Mesenchymal stem cell (in vitro differentiated cells and primary cell): ENCODE results near the gene CNTNAP3.
"Not testable (repeated sequence)": the region's sequence is repeated elsewhere in the genome, so short reads cannot be mapped to it uniquely, and the experiment has no call there.

Experiments used
- DNase-seq: peaks from one replicate; pipeline ENCODE4 v3.0.0-alpha.2; 2013
- H2AFZ ChIP-seq: one replicate; pipeline ENCODE4 v1.6.1; 2013; ENCODE audit warnings: low read depth, mild to moderate bottlenecking, control low read depth, inconsistent platforms, low read length, moderate library complexity
- H2AK5ac ChIP-seq: 2 replicates; pipeline ENCODE4 v1.6.1; 2013; ENCODE audit warnings: low read length, moderate library complexity, mild to moderate bottlenecking, inconsistent platforms; ENCODE audit not compliant: severe bottlenecking
- H2BK120ac ChIP-seq: one replicate; pipeline ENCODE4 v1.6.1; 2013; ENCODE audit warnings: low read depth, mild to moderate bottlenecking, inconsistent platforms, low read length, moderate library complexity
- H2BK12ac ChIP-seq, 2 experiments: one replicate each; pipeline ENCODE4 v1.6.1; 2013; ENCODE audit warnings: inconsistent platforms in 2 of 2, low read length in 2 of 2, mild to moderate bottlenecking in 2 of 2, moderate library complexity in 2 of 2, control low read depth in 1 of 2
- H2BK15ac ChIP-seq: one replicate; pipeline ENCODE4 v1.6.1; 2013; ENCODE audit warnings: mild to moderate bottlenecking, low read depth, inconsistent platforms; ENCODE audit not compliant: poor library complexity, severe bottlenecking
- H2BK5ac ChIP-seq: 2 replicates; pipeline ENCODE4 v1.6.1; 2013; ENCODE audit warnings: low read depth, mild to moderate bottlenecking, low read length, control low read depth, inconsistent platforms; ENCODE audit not compliant: poor library complexity, severe bottlenecking
- H3K14ac ChIP-seq, 2 experiments: one replicate each; pipeline ENCODE4 v1.6.1; 2013; ENCODE audit warnings: inconsistent platforms in 2 of 2, low read length in 2 of 2, control low read depth in 1 of 2, mild to moderate bottlenecking in 1 of 2, moderate library complexity in 1 of 2
- H3K18ac ChIP-seq, 2 experiments: one replicate each; pipeline ENCODE4 v1.6.1; 2013; ENCODE audit warnings: inconsistent platforms in 2 of 2, low read length in 2 of 2, control low read depth in 1 of 2, low read depth in 1 of 2, mild to moderate bottlenecking in 1 of 2
- H3K23ac ChIP-seq, 2 experiments: one replicate each; pipeline ENCODE4 v1.6.1; 2013; ENCODE audit warnings: inconsistent platforms in 2 of 2, low read length in 2 of 2, mild to moderate bottlenecking in 2 of 2, moderate library complexity in 2 of 2, control low read depth in 1 of 2
- H3K27ac ChIP-seq: 2 replicates; pipeline ENCODE4 v1.5.1; 2013; ENCODE audit warnings: mild to moderate bottlenecking, moderate library complexity, low read length, control low read depth, inconsistent platforms; ENCODE audit not compliant: poor library complexity, severe bottlenecking
- H3K27me3 ChIP-seq, 2 experiments: 2 replicates each; pipeline versions ENCODE4 v1.6.1 to v1.7.0; 2013; ENCODE audit warnings: low read length in 2 of 2, mild to moderate bottlenecking in 2 of 2, moderate library complexity in 2 of 2, control low read depth in 1 of 2, inconsistent platforms in 1 of 2; ENCODE audit not compliant: control insufficient read depth in 1 of 2, insufficient read depth in 1 of 2
- H3K36me3 ChIP-seq, 2 experiments: 2 replicates each; pipeline versions ENCODE4 v1.6.1 to v1.7.0; 2013; ENCODE audit warnings: low read length in 2 of 2, control low read depth in 1 of 2, inconsistent platforms in 1 of 2, low read depth in 1 of 2, mild to moderate bottlenecking in 1 of 2; ENCODE audit not compliant: insufficient read depth in 2 of 2, control insufficient read depth in 1 of 2
- H3K4ac ChIP-seq, 2 experiments: one replicate each; pipeline ENCODE4 v1.6.1; 2013; ENCODE audit warnings: inconsistent platforms in 2 of 2, low read length in 2 of 2, mild to moderate bottlenecking in 2 of 2, moderate library complexity in 2 of 2, control low read depth in 1 of 2, low read depth in 1 of 2
- H3K4me1 ChIP-seq: 2 replicates; pipeline ENCODE4 v1.6.1; 2013; ENCODE audit warnings: low read depth, low read length, control low read depth; ENCODE audit not compliant: control insufficient read depth, insufficient read depth
- H3K4me2 ChIP-seq: 2 replicates; pipeline ENCODE4 v1.6.1; 2013; ENCODE audit warnings: low read length, mild to moderate bottlenecking, inconsistent platforms; ENCODE audit not compliant: poor library complexity, severe bottlenecking
- H3K4me3 ChIP-seq, 2 experiments: 2 replicates each; pipeline versions ENCODE4 v1.5.1 to v1.7.0; 2013; ENCODE audit warnings: low read length in 2 of 2, mild to moderate bottlenecking in 2 of 2, control low read depth in 1 of 2, low read depth in 1 of 2; ENCODE audit not compliant: insufficient read depth in 1 of 2
- H3K79me1 ChIP-seq: replicated peaks from 2 replicates; pipeline ENCODE4 v1.6.1; 2013; ENCODE audit warnings: mild to moderate bottlenecking, control low read depth, low read length, inconsistent platforms; ENCODE audit not compliant: poor library complexity, severe bottlenecking
- H3K9ac ChIP-seq: 2 replicates; pipeline ENCODE4 v1.7.0; 2013; ENCODE audit warnings: mild to moderate bottlenecking, low read length, moderate library complexity
- H3K9me3 ChIP-seq: 2 replicates; pipeline ENCODE4 v1.7.0; 2013; ENCODE audit warnings: mild to moderate bottlenecking, low read length; ENCODE audit not compliant: control insufficient read depth
- H4K8ac ChIP-seq: one replicate; pipeline ENCODE4 v1.6.1; 2013; ENCODE audit warnings: inconsistent platforms, mild to moderate bottlenecking, low read length, moderate library complexity
- H4K91ac ChIP-seq: one replicate; pipeline ENCODE4 v1.6.1; 2013; ENCODE audit warnings: mild to moderate bottlenecking, low read length, inconsistent platforms
- WGBS: methylation state at CpG from one replicate; pipeline ENCODE4 v1.1.7; 2013; ENCODE audit warnings: mixed read lengths; 5-methylcytosine and 5-hydroxymethylcytosine counted together

The CNTNAP3 gene

GRCh38 chr9:39200412-39200811, 87.6 kb downstream of the CNTNAP3 start:
- H3K27ac ChIP-seq, H3K27me3 ChIP-seq, H4K91ac ChIP-seq, H2BK120ac ChIP-seq, H3K9ac ChIP-seq, H3K4me2 ChIP-seq, H3K4ac ChIP-seq, H3K4me1 ChIP-seq, H2BK5ac ChIP-seq, DNase-seq, H2BK15ac ChIP-seq, H3K18ac ChIP-seq, H4K8ac ChIP-seq, H3K14ac ChIP-seq, H3K4me3 ChIP-seq, H3K23ac ChIP-seq, H3K36me3 ChIP-seq, H3K79me1 ChIP-seq, H3K9me3 ChIP-seq, H2AK5ac ChIP-seq, H2BK12ac ChIP-seq, H2AFZ ChIP-seq: not testable (repeated sequence)

DNA sequence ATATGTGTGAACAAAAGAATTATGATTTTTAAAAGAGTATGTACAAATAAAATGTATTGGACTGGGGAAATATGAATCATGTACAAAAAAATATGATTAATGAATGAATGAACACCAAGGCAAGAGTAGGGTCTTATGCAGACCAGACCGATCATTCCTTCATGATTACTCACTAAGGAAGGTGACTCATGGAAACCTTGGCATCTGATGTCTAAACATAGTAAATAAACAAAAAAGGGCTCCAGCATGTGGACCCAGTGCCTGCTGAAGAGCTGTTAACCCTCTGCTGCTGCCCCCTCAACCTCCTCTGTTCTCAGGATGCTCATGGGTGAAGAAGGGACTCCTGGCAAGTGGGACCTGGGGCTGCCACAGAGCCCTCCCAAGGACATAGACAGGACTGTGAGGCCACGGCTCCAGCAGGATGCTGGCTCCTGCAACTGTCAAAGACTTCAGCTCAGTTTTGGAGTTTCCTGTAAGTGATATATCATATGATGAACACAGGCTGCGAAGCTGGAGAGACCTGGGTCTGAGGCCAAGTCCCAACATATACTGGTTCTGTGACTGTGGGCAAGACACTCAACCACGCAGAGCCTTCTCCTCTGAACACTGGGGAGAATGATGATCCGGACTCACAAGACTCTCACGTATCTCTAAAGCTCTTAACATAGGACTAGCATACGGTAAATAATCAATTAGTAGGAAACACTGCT, 89.8 kb downstream of the CNTNAP3 start:
- H3K4me1 ChIP-seq, H3K36me3 ChIP-seq, H2BK120ac ChIP-seq, H3K79me1 ChIP-seq, H4K91ac ChIP-seq, H3K4me2 ChIP-seq, H2BK12ac ChIP-seq, H3K18ac ChIP-seq, H2AK5ac ChIP-seq, H3K27ac ChIP-seq, H3K4ac ChIP-seq, DNase-seq, H3K4me3 ChIP-seq, H4K8ac ChIP-seq, H3K9ac ChIP-seq, H3K27me3 ChIP-seq, H3K9me3 ChIP-seq, H2BK15ac ChIP-seq, H2BK5ac ChIP-seq, H3K23ac ChIP-seq, H3K14ac ChIP-seq, H2AFZ ChIP-seq: not testable (repeated sequence)
- WGBS = no CpG with 5 or more reads among the region's 7 CpGs

DNA sequence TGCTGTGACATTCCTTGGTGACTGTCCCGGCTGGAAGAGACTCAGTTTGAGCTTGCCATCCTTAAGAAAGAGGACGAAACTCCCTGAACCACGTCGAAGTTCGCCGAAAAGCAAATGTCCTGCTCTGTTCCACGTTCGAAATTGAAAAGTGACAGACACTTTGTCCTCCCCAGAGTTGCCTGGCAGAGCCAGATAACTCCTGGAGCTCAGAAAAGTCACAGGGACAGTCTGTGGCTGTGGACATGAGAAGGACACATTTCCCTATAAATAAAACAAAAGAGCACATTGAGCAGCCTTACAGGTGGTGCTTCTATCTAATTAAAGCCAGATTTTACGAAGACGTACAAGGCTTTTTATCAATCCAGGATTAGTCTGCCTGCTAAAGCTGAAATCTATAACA, 116.6 kb downstream of the CNTNAP3 start:
- H3K14ac ChIP-seq, H3K9me3 ChIP-seq, H3K18ac ChIP-seq, H3K4me3 ChIP-seq, H3K4ac ChIP-seq, H2BK12ac ChIP-seq, H3K4me2 ChIP-seq, H3K36me3 ChIP-seq, H2BK15ac ChIP-seq, H2AK5ac ChIP-seq, H3K23ac ChIP-seq, H2BK120ac ChIP-seq, H3K4me1 ChIP-seq, H2AFZ ChIP-seq, H4K8ac ChIP-seq, H2BK5ac ChIP-seq, DNase-seq, H3K27me3 ChIP-seq, H3K79me1 ChIP-seq, H3K9ac ChIP-seq, H4K91ac ChIP-seq, H3K27ac ChIP-seq: not testable (repeated sequence)
- WGBS = no CpG with 5 or more reads among the region's 10 CpGs

DNA sequence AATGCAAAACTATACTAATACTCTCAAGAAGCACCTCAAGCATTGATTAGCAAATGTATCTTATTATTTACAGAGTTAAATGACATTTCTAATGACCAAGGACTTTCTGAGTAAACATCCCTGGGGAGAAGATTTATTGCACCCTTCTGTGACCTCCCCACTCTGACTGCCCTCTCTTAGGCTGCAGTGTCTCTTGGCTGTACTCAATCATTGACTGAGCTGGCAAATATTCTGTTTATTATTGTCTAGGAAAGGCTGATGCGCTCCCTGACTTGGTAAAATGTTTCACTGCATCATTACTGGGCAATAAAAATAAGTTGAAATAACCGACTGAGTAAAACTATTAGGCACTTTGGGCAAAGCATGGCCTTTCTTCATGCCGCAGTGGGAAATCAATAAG, 130.3 kb downstream of the CNTNAP3 start:
- H2BK5ac ChIP-seq, H3K36me3 ChIP-seq, H3K4ac ChIP-seq, H3K4me1 ChIP-seq, H3K23ac ChIP-seq, H3K27me3 ChIP-seq, H3K14ac ChIP-seq, H2AK5ac ChIP-seq, H2BK120ac ChIP-seq, H3K9me3 ChIP-seq, H3K79me1 ChIP-seq, H2AFZ ChIP-seq, H3K4me2 ChIP-seq, H3K27ac ChIP-seq, H2BK15ac ChIP-seq, H2BK12ac ChIP-seq, DNase-seq, H4K91ac ChIP-seq, H3K9ac ChIP-seq, H3K4me3 ChIP-seq, H3K18ac ChIP-seq, H4K8ac ChIP-seq: not testable (repeated sequence)
- WGBS = no CpG with 5 or more reads among the region's 3 CpGs
